T-helper 17 cell (primary cell): ENCODE measurements around the gene RNF38. TPM values are rescaled to one million over a fixed set of nuclear protein-coding genes. Genes with fewer than 3 reads are reported as not detected.
"Not testable (repeated sequence)": the region's sequence is repeated elsewhere in the genome, so short reads cannot be mapped to it uniquely, and the experiment has no call there.

Experiments
- ATAC-seq: fragments of 150-1000 bp; cut with Tn5 transposase; 2 replicates; pipeline ENCODE4 v1.10.0; 2021; ENCODE audit warnings: mild to moderate bottlenecking, moderate library complexity
- DNase-seq, 3 donors: peaks; one replicate each; pipeline versions ENCODE4 v3.0.0 to v3.0.0-alpha.2; 2020 to 2021
- H3K9me3 ChIP-seq: one replicate; pipeline ENCODE4 v1.7.0; 2013; ENCODE audit warnings: low read length, mild to moderate bottlenecking; ENCODE audit not compliant: control insufficient read depth, poor library complexity, severe bottlenecking
- H3K27ac Mint-ChIP-seq: one replicate; pipeline ENCODE4 v1.8.0; 2022; ENCODE audit warnings: mild to moderate bottlenecking, moderate library complexity, mixed read lengths
- H3K27me3 Mint-ChIP-seq: one replicate; pipeline ENCODE4 v1.8.0; 2022; ENCODE audit warnings: mixed read lengths
- H3K36me3 Mint-ChIP-seq: one replicate; pipeline ENCODE4 v1.8.0; 2022; ENCODE audit warnings: low read depth, mixed read lengths
- H3K4me1 Mint-ChIP-seq: one replicate; pipeline ENCODE4 v1.8.0; 2022; ENCODE audit warnings: mild to moderate bottlenecking, mixed read lengths
- H3K4me3 Mint-ChIP-seq: one replicate; pipeline ENCODE4 v1.8.0; 2022; ENCODE audit warnings: mild to moderate bottlenecking, moderate library complexity, mixed read lengths
- total RNA-seq, 4 donors: library from RNA in 2 of 4; stranded (reverse) in 2 of 4; gene quantifications; one replicate each; pipeline ENCODE4 v1.2.3 and lab custom pipeline; 2022 to 2026

RNF38 gene
- total RNA-seq, 2 donors from 2014 or later, result 87.3 to 94.4 TPM

DNA sequence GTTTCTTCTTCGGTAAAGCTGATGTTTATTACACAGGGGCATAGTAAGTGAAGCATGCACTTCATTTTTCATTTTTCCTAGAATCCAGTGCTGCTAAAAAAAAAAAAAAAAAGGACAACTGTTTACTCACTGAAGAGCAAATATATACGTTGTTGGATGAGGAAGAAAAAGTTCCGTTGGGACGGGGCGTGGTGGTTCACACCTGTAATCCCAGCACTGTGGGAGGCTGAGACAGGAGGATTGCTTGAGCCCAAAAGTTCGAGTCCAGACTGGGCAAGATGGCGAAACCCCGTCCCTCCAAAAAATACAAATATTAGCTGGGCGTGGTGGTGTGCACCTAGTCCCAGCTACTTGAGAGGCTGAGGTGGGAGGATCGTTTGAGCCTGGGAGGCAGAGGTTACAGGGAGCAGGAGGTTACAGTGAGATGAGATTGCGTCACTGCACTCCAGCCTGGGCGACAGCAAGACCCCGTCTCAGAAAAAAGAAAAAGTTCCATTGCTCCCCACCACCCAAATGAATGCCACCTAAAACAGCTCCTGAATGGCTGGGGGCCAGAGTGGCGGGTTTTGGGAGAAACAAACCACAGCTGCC is 81.8 kb downstream of the RNF38 start:
- Mint-ChIP-seq H3K4me1 (no peaks in the 10 kb centered on the region), H3K4me3 (no peak overlapping the region)

DNA sequence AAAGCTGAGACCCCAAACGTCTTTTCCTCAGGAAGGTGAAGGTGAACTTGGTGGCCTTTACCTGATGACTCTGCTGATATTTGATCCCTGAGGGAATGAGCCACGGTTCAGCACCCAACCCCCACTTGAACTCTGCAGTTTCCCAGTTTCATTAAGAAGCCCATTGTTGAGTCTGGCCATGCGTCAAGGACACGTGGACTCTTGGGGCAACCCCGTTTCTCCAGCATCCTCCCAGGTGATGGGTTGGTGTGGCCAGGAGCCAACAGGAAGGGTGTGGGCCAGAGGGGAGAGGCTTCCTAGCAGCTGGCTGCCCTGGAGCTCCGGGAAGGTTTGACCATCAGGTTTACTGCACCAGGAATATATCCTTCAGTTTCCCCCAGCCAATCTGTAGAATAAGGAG is 82.3 kb downstream of the RNF38 start:
- no peaks in the 10 kb centered on the region for H3K4me1 Mint-ChIP-seq
- peak overlapping the region; percentile 78 for H3K27ac Mint-ChIP-seq
- ATAC-seq (no peak), DNase-seq (no peak)
- peaks cover 12% of the 10 kb centered on the region for H3K27me3 Mint-ChIP-seq
- no peaks in the 10 kb centered on the region for H3K9me3 ChIP-seq
- no peak overlapping the region for H3K4me3 Mint-ChIP-seq
- H3K36me3 Mint-ChIP-seq, result no peaks in the 10 kb centered on the region

More for the DNA sequence above, 81.8 kb downstream of the RNF38 start:
- Mint-ChIP-seq H3K36me3 (no peaks in the 10 kb centered on the region), H3K27ac (peak overlapping the region; percentile 78), H3K27me3 (peaks cover 12% of the 10 kb centered on the region)
- no peaks in the 10 kb centered on the region for H3K9me3 ChIP-seq
- ATAC-seq (no peak), DNase-seq (no peak)

- H3K4me3 Mint-ChIP-seq, result no peak overlapping the region
- peaks cover 12% of the 10 kb centered on the region for H3K27me3 Mint-ChIP-seq
- no peak for ATAC-seq
- no peak overlapping the region for H3K27ac Mint-ChIP-seq
- H3K36me3 Mint-ChIP-seq, result no peaks in the 10 kb centered on the region
- H3K4me1 Mint-ChIP-seq, result no peaks in the 10 kb centered on the region
- H3K9me3 ChIP-seq, result no peaks in the 10 kb centered on the region
- no peak for DNase-seq
These were observed 83.3 kb downstream of the RNF38 start for GRCh38 chr9:36316611-36317317.

GRCh38 chr9:36316049-36316448 is 84.0 kb downstream of the RNF38 start:
- ATAC-seq, result no peak
- H3K9me3 ChIP-seq, result no peaks in the 10 kb centered on the region

DNA sequence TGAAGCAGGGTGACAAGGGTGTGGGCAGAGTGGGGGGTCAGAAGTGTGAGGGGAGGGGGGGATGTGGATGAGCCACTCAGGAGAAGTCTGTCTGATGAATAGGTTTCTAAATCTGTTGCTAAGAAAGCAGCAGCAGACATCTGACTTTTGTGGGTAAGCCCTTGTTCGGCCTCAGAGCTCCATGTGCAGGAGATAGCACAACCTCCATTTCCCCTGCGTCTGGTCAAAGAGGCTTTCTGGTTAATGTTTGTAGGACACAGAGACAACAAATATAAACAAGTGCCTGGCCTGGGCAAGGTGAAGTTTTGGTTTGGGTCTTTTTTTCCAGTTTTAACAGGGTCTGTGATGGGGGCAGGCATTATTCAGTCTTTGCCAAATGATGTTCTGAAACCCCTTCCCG is 84.8 kb downstream of the RNF38 start:
- H3K9me3 ChIP-seq, result no peaks in the 10 kb centered on the region
- Mint-ChIP-seq H3K27ac (no peak overlapping the region), H3K4me1 (no peaks in the 10 kb centered on the region), H3K27me3 (peaks cover 12% of the 10 kb centered on the region), H3K4me3 (no peak overlapping the region), H3K36me3 (no peaks in the 10 kb centered on the region)
- no peak for ATAC-seq
- no peak for DNase-seq

More at GRCh38 chr9:36316049-36316448, 84.0 kb downstream of the RNF38 start:
- DNase-seq, result no peak
- no peaks in the 10 kb centered on the region for H3K4me1 Mint-ChIP-seq
- no peaks in the 10 kb centered on the region for H3K36me3 Mint-ChIP-seq
- H3K27me3 Mint-ChIP-seq, result peaks cover 12% of the 10 kb centered on the region
- H3K27ac Mint-ChIP-seq, result no peak overlapping the region
- no peak overlapping the region for H3K4me3 Mint-ChIP-seq

DNA sequence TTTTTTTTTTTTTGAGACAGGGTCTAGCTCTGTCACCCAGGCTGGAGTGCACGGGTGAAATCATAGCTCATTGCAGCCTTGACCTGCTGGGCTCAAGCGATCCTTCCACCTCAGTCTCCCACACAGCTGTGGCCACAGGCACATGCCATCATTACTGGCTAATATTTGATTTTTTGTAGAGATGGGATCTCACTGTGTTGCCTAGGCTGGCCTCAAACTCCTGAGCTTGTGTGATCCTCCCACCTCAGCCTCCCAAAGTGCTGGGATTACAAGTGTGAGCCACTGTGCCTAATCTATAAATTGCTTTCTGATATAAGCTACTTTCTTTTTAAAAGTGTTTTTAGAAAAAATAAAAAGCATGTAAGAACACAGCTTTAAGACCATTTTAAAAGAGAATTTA is 85.3 kb downstream of the RNF38 start:
- H3K4me1 Mint-ChIP-seq, result no peaks in the 10 kb centered on the region
- ATAC-seq (no peak), DNase-seq (no peak)
- no peaks in the 10 kb centered on the region for H3K36me3 Mint-ChIP-seq
- H3K27me3 Mint-ChIP-seq, result peaks cover 12% of the 10 kb centered on the region
- H3K27ac Mint-ChIP-seq, result no peak overlapping the region
- H3K4me3 Mint-ChIP-seq, result no peak overlapping the region
- H3K9me3 ChIP-seq, result no peaks in the 10 kb centered on the region

- H3K36me3 Mint-ChIP-seq, result no peaks in the 10 kb centered on the region
- H3K27ac Mint-ChIP-seq, result peak overlapping the region; percentile 81
- ATAC-seq (no peak), DNase-seq (no peak)
- H3K4me1 Mint-ChIP-seq, result peaks cover 9% of the 10 kb centered on the region
- no peaks in the 10 kb centered on the region for H3K27me3 Mint-ChIP-seq
- no peaks in the 10 kb centered on the region for H3K9me3 ChIP-seq
- no peak overlapping the region for H3K4me3 Mint-ChIP-seq
These were observed 93.4 kb downstream of the RNF38 start for GRCh38 chr9:36306471-36307306.

DNA sequence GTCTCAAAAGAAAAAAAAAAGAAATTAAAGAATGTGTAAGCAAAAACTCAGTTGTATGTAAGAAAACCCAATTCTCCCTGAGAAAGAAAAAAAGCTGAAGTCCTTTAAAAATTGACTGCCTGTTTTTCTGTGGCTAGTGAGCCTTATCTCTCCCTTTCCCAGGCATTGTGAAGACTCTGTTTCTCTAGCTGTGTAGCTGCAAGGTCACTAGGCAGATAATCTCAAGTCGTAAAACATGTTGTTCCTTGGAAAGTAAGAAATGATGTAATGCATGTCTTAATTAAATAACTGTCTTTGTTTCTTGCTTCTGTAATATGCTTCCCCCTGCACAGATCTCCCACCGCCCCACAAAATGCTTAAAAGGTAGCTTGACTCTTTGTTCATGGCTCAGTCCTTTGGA is 95.7 kb downstream of the RNF38 start:
- ATAC-seq, DNase-seq, H3K27ac Mint-ChIP-seq, H3K36me3 Mint-ChIP-seq, H3K27me3 Mint-ChIP-seq, H3K4me3 Mint-ChIP-seq, H3K4me1 Mint-ChIP-seq, H3K9me3 ChIP-seq: not testable (repeated sequence)

- H3K4me1 Mint-ChIP-seq, result peaks cover 5% of the 10 kb centered on the region
- no peaks in the 10 kb centered on the region for H3K36me3 Mint-ChIP-seq
- DNase-seq (no peak), ATAC-seq (no peak)
- H3K9me3 ChIP-seq, result no peaks in the 10 kb centered on the region
- H3K27me3 Mint-ChIP-seq, result no peaks in the 10 kb centered on the region
- no peak overlapping the region for H3K27ac Mint-ChIP-seq
- H3K4me3 Mint-ChIP-seq, result no peak overlapping the region
These were observed 98.8 kb downstream of the RNF38 start for GRCh38 chr9:36301227-36301626.

GRCh38 chr9:36298566-36298965 is 101.5 kb downstream of the RNF38 start:
- peaks cover 3% of the 10 kb centered on the region for H3K4me1 Mint-ChIP-seq
- H3K27ac Mint-ChIP-seq, result no peak overlapping the region
- H3K27me3 Mint-ChIP-seq, result no peaks in the 10 kb centered on the region
- H3K36me3 Mint-ChIP-seq, result peaks cover 4% of the 10 kb centered on the region
- no peak for DNase-seq
- no peak overlapping the region for H3K4me3 Mint-ChIP-seq
- H3K9me3 ChIP-seq, result no peaks in the 10 kb centered on the region
- ATAC-seq, result no peak

- Mint-ChIP-seq H3K4me1 (peaks cover 3% of the 10 kb centered on the region), H3K36me3 (peaks cover 4% of the 10 kb centered on the region), H3K27me3 (peaks cover 4% of the 10 kb centered on the region), H3K4me3 (no peak overlapping the region), H3K27ac (no peak overlapping the region)
- no peaks in the 10 kb centered on the region for H3K9me3 ChIP-seq
- ATAC-seq (no peak), DNase-seq (no peak)
These were observed 102.3 kb downstream of the RNF38 start for GRCh38 chr9:36297798-36298197.

DNA sequence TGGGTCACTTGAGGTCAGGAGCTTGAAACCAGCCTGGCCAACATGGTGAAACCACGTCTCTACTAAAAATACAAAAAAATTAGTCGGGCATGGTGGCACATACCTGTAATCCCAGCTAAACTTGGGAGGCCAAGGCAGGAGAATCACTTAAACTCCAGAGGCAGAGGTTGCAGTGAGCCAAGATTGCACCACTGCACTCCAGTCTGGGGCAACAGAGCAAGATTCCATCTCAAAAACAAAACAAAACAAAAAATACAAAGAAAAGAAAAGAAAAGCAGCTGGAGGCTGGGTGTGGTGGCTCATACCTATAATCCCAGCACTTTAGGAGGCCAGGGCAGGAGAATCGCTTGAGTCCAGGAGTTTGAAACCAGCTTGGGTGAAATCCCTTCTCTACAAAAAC is 105.1 kb downstream of the RNF38 start:
- H3K27me3 Mint-ChIP-seq, DNase-seq, H3K27ac Mint-ChIP-seq, ATAC-seq, H3K36me3 Mint-ChIP-seq, H3K4me1 Mint-ChIP-seq, H3K4me3 Mint-ChIP-seq, H3K9me3 ChIP-seq: not testable (repeated sequence)

- Mint-ChIP-seq H3K4me1 (peaks cover 3% of the 10 kb centered on the region), H3K4me3 (no peak overlapping the region), H3K36me3 (peaks cover 4% of the 10 kb centered on the region), H3K27ac (no peak overlapping the region), H3K27me3 (peaks cover 5% of the 10 kb centered on the region)
- DNase-seq (no peak), ATAC-seq (no peak)
- H3K9me3 ChIP-seq, result no peaks in the 10 kb centered on the region
These were observed 106.2 kb downstream of the RNF38 start for GRCh38 chr9:36293918-36294317.
